IPS-18c (cell line): Measurements from ENCODE around the gene KCNC1.

Experiments used
- H3K4me3 ChIP-seq: 2 replicates; pipeline ENCODE4 v1.7.0; 2013; ENCODE audit warnings: low read depth, mild to moderate bottlenecking, low read length, moderate library complexity; ENCODE audit not compliant: insufficient read depth
- H3K9me3 ChIP-seq: one replicate; pipeline ENCODE4 v1.6.1; 2013; ENCODE audit warnings: mild to moderate bottlenecking, low read length, moderate library complexity; ENCODE audit not compliant: control insufficient read depth, insufficient read depth

The KCNC1 gene

DNA sequence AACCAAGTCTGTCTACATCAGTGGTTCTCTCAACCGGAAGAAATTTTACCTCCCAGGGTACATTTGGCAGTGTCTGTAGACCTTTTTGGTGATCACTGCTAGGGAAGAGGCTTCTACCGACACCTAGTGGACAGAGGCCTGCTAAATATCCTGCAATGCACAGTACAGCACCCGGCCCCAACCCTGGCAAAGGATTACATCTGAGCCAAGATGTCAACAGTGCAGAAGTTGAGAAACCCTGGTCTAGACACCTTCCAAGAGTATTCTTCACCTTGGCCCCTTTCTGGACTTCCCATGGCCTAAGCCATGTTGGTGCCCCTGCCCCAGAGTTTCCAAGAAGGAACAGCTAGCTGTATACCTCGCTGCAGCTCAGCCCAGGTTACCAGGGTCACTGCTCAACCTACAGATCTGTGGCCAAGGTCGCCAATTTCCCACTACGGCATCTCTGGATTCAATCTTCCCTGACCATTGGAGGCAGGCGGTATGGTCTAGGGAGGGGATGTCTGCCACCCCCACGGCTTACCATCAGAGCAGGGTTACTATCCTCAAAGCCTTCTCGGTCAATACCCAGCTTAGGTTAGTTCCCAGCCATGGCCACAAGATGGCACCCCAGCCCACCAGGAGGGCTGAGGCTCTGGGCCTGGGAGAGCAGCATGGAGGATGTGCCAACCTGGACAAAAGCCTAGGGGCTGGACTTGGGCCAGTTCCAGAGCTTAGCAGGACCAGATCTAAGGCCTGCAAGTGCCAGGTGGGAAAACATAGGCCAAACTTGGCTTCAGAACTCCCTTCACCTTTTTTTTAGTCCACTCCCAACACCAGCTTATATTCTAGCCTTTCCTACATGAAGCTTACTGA is 3.7 kb upstream of the KCNC1 start:
- Histone ChIP-seq H3K4me3 (no peak overlapping the region), H3K9me3 (no peaks in the 10 kb centered on the region)

DNA sequence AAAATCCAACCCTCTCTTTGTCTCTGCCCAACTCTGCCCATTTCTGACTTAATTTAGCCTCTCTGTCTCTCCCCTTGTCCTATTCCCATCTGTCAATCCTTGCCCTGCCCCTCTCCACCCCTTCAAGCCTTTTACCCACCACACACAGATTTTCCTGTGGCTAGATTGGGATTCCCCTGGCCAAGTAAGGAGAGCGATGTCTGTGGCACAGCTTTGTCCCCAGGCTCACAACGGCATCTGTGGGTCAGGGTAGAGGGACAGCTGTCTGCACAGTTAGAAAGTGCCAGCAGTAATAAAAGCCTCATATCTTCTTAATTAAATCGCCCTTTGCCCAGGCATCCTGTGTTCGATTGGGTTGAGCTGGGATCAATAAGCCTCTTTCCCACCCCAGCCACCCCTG is 1.3 kb upstream of the KCNC1 start:
- Histone ChIP-seq H3K9me3 (peaks cover 4% of the 10 kb centered on the region), H3K4me3 (no peak overlapping the region)

DNA sequence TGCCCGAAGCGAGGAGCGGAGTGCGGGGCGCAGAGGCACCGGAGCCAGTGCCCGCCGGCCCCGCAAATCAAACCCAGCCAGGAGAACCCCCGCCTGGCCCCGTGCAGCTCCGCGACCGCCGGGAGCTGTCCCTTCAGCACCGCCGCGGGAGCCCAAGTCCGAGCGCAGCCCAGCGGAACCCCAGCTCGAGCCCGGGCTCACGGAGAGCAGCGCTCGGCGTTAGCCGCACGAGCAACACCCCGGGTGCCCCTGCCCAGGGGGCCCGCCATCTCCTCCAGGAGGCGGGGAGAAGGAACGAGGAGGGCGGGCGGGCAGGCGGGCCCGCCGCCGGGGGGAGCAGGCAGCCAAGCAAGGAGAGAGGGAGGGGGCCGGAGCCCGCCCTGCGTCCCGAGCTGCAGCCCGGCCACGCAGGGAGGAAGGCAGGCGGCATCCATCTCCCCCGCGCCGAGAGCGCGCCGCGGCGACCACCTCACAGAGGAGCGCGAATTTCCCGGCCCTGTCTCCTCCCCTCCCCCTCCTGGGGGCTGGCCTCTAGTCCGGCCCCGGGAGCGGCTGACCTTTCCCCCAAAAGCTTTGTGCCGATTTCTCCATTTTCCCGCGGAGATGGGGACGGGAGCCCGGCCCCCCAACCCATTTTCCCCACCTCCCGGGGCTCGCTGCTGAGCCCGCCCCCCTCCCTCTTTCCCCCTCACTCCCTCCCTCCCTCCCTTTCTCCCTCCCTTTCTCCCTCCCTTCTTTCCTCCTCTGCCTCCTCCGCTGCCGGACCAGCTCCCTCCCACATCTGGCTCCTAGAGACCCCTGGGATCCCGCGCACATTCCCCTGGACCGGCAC is 621 bp downstream of the KCNC1 start:
- peak overlapping the region; percentile 53 for H3K4me3 ChIP-seq
- H3K9me3 ChIP-seq, result peaks cover 4% of the 10 kb centered on the region

DNA sequence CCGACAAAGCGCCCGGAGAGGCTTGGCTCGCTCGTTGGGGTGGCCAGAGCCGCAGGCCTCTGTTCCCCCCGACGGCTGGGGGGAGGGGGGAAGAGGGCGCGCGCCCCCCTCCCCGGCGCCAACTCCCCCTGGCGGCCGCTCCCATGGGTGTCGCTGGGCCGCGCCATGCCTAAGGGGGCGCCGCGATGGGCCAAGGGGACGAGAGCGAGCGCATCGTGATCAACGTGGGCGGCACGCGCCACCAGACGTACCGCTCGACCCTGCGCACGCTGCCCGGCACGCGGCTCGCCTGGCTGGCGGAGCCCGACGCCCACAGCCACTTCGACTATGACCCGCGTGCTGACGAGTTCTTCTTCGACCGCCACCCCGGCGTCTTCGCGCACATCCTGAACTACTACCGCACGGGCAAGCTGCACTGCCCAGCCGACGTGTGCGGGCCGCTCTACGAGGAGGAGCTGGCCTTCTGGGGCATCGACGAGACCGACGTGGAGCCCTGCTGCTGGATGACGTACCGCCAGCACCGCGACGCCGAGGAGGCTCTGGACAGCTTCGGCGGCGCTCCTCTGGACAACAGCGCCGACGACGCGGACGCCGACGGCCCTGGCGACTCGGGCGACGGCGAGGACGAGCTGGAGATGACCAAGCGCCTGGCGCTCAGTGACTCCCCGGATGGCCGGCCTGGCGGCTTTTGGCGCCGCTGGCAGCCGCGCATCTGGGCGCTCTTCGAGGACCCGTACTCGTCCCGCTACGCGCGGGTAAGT is 1.4 kb downstream of the KCNC1 start:
- Histone ChIP-seq H3K4me3 (peak overlapping the region; percentile 53), H3K9me3 (peaks cover 6% of the 10 kb centered on the region)

DNA sequence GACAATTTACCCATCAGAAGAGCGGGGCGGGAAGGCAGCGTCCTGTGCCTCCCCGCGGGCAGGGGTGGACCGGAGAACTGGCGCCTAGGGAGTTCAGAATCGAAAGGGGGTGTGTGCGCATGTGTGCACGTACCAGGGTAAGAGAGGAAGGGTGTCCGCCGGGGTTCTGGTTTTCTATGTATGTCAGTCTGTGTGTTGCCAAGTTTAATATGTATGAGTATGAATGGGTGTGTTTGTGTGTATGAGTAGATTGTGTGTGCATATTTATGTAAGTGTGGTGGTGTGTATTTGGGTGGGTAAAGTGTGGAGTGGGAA is 2.0 kb downstream of the KCNC1 start:
- Histone ChIP-seq H3K9me3 (peaks cover 6% of the 10 kb centered on the region), H3K4me3 (no peak overlapping the region)

DNA sequence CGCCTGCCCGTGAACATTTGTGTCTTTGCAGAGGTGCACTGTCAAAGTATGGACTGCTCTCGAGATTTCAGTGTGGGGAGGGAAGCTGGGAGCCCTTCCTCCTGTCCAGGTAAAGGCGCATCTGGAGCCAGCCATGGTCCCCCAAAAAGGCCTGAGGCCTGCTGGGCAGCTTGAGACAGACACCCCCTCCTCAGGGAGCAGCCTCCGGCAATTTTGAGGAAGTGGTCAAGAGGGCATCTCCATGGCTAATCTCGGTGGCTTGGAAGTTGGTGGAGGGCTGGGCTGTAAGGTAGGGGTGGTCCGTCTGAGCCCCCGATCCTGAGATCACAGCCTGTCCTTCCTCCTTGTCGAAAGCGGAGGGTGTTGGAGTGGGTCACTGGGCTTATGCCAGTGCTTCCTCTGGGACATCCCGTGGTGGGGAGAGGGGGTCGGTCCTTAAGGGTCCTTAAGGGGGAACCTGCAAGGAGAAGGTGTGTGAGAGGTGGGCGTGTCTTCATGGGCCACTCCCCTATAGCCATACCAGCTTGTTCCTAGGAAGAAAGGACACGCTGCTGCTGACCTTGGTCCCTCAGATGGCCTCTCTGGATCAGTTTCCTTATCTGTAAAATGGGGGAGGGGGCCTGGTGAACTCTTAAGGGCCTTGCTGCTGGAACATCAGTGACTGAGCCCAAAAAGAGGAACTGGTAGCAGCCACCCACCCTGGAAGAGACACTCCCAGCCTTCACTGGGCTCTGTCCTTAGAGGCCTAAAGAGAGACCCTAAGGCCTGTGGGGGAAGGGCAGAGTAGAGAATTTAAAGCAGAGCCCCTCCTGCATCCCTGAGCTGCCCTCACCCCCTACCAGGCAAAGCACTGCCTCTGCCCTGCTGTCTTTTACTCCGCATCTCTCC is 2.6 kb downstream of the KCNC1 start:
- Histone ChIP-seq H3K9me3 (peaks cover 6% of the 10 kb centered on the region), H3K4me3 (no peak overlapping the region)

DNA sequence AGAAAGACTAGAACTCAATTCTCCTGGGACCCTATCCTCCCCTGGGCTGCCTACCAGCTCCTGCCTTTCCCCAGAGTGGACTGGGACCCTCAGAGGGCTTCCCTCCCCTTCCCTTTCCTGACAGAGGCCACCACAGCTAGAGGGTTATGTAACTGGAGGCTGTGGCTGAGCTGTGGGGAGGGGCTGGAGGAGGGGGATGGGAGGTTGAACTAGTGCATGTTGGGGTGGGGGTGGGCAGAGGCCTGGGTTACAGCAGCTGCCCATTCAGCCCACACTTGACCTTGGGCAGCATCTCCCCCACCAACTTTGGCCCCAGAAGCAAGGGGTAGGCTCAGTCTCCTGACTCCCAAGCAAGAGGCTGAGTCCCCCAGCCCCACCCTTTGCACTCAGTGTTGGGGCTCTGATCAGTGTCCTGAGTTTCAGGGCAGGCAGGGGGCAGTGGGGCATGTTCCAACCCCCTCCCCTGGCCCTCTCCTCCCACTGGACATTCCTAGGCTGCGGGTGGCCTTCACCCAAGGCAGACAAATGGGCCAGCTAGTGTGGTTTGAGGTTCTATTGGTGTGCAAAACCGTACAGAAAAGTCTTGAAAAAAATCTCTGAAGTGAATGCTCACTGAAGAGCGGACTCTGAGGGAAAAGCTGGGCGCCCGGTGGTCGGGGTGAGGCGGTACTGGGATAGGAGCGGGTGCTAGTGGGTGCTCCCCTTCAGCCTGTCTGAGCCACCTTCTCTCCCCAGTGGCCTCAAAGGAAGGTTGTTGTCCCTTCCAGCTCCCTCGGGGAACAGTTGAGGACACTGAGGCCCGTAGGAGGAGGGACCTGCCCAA is 3.8 kb downstream of the KCNC1 start:
- no peak overlapping the region; the same call in 1 of the 2 replicates for H3K4me3 ChIP-seq
- H3K9me3 ChIP-seq, result peaks cover 6% of the 10 kb centered on the region

DNA sequence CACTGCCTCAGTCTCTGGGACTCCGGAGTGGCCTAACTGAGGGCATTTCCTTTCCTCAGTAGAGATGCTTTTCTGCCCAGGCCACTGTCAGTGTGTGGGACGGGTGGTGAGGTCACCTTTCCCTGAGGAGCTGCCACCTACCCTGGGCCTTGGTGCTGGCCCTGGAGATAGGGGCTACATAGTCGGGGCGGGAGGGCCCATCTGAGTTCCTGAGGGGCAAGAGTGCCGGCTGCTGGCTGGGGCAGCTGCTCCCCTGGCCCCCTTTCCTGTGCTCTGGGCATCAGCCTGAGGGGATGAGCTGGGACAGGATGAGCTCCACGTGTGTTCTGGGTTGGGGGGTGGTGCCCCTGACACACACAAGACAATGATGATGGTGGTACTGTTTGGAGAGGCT is 5.4 kb downstream of the KCNC1 start:
- H3K9me3 ChIP-seq, result peaks cover 6% of the 10 kb centered on the region

DNA sequence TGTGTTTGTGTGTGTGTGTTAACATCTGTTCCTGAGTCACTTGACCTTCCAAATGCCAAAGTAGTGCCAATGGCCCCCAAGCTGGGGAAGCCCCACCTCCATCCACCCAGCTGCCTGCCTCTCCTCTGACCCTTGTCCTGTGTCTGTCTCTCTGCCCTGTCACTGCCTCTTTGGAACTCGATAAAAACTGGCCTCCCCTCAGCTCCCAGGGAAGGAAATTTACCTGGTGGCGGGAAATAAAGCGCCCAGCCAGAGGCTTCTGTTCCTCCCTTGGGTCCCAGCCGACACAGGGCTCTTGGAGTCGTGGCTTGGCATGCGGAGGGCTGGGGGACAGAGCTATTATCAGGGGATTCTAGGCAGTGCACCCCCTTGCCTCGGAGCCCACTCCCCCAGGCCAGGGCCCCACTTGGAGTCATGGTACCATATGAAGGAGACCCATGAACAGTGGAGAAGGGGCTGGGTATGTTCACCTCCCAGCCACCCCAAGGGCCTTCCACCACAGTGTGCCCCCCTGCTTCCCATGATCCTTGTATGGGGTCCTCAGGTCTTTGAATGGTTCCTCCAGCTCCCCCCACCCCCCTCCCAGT is 6.2 kb downstream of the KCNC1 start:
- Histone ChIP-seq H3K9me3 (peaks cover 6% of the 10 kb centered on the region), H3K4me3 (no peak overlapping the region)

More for the DNA sequence above, 5.4 kb downstream of the KCNC1 start:
- H3K4me3 ChIP-seq, result no peak overlapping the region

DNA sequence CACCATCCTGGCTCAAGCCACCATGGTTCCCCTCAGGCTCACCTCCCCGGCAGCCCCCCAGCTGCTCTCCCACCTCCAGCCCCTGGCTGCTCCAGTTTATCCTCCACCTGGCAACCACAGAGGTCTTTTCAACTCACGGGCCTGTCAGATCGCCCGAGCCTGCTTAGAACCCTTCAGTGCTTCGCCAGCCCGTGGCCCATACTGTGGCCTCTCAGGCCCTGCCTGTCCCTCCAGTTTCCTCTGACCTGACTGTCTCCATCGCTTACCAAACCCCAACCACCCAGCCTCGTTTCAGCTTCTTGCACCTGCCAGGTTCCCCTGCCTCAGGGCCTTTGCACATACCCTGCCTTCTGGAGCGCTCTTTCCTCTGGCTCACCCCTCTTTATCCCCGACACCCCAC is 6.9 kb downstream of the KCNC1 start:
- peaks cover 6% of the 10 kb centered on the region for H3K9me3 ChIP-seq
- no peak overlapping the region for H3K4me3 ChIP-seq

DNA sequence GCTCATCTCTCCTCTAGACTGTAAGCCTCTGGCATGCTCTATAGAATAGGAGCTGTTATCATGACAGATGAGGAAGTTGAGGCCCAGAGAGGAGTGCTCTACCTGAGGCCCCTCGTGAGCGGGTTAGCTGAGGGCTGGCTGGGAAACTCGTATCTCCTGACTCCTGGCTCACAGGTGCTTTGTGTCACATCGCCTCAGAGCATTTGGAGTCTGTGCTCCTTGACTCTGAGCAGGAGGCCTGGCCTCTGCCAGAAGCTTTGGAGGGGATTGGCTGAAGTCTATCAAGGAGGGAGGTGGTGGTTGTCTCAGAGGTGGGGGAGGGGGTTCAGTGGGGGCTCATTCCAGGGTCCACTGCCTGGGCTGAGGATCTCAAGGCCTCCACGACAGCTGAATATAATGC is 7.4 kb downstream of the KCNC1 start:
- Histone ChIP-seq H3K4me3 (no peak overlapping the region), H3K9me3 (peaks cover 2% of the 10 kb centered on the region)

DNA sequence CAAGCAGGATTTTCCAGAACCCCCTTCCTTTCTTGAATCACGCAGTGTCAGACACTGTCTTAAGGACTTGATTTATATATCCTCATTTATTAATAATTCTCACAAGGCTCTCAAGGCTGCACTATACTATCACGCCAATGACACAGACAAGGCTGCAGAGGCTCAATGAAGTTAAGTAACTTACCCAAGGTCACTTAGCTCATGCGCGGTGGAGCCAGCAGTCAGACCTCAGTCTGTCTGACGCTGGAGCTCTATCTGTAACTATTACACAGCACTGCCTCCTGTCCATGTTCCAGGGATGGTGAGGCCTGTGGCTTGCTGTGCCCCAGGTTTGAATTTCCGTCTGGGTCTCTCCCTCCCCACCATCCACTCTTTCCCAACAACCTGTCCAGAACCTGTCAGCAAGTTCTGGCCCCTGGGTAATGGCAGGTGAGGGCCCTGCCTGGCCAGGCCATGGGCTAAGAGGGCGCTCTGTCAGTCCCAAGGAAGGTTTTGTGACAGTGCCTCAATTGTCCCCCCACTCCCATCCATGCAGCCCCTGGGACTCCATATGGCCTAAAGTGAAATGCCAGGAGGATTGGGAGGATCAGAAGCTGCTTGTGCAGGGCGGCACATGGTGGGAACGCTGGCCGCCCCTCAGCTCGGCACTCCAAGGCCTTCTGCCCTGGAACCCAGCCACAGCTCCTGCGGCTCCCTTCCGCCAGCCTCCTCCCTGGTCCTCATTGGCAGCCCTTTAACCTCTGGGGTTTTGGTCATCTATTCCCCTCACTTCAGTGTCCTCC is 8.6 kb downstream of the KCNC1 start:
- peaks cover 2% of the 10 kb centered on the region for H3K9me3 ChIP-seq
- no peak overlapping the region for H3K4me3 ChIP-seq

DNA sequence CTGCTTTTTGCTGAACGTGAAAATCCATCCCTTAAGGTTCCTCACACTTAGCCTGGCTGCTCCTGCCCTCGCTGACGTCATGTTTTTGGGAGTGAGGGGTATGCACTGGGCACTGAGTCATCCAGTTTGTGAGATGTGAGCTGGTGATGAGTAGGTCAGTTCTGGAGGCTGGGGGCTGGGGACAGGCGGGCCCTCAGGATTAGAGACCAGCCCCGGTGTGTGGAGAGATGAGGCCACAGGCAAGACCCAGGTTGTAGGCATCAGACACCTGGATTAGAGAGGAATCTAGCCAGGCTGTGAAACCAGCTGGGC is 9.2 kb downstream of the KCNC1 start:
- Histone ChIP-seq H3K4me3 (no peak overlapping the region), H3K9me3 (peaks cover 2% of the 10 kb centered on the region)

DNA sequence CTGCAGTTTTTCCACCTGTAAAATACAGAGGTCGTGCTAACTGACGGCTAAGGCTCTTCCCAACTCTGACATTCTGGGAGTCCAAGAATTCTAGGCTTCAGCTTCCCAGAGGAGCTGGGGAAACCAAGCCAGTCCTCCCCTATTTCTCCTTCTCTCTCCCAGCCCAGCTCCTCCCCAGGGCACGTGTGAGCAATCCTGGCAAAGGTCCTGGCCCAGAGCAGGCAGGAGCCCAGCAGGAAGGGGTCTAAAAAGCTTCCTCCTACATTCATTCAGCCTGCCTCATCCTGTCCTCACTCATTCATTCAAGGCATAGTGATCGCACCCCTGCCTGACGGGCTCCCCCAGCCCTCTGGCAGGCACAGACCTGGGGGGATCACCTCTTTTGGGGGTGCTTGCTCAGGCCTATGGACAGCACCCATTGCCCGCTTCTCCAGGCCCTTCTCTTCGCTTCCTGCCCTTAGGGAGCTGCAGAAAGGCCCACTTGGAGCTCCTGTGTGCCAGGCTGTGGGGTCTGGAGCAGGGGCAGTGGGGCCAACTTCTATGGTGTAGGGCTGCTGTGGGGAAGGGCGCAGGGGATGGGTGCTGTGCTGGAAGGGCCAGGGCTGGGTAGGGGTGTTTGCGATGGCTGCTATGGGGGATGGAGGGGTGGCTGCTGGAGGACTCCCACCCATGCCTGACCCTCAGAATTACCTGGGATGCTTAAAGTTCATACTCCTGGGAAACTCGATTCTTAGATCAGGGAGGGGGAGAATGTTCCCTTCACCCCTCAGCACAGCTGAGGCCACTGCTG is 9.8 kb downstream of the KCNC1 start:
- no peak overlapping the region for H3K4me3 ChIP-seq
- H3K9me3 ChIP-seq, result peaks cover 2% of the 10 kb centered on the region
